ENCODE results near the gene MFSD6. TPM values are rescaled to one million over a fixed set of nuclear protein-coding genes. Genes with fewer than 3 reads are reported as not detected.

The MFSD6 gene
- total and polyA plus RNA-seq, 9 donors: 7.7 to 68.1 (median 11.8) TPM

- WGBS, 3 donors: 49 to 60% (median 55%) methylated on average over 5 of the region's 5 CpGs
- TF ChIP-seq CTCF (IDR thresholded peaks at IDR 0.05) (no peak), POLR2A (IDR thresholded peaks at IDR 0.05) (no peak), EP300 (IDR thresholded peaks at IDR 0.05) (no peak)
- intact Hi-C loops (cut with DNase I): no loop called here
- Histone ChIP-seq H3K27ac (no peak overlapping the region), H3K9me3 (no peaks in the 10 kb centered on the region), H3K27me3 (no peaks in the 10 kb centered on the region), H3K36me3 (no peaks in the 10 kb centered on the region), H3K4me3 (no peak overlapping the region), H3K4me1 (ENCODE audit: insufficient read depth) (peaks cover 3% of the 10 kb centered on the region)
- no peak for DNase-seq
Measured at GRCh38 chr2:190402986-190403603, 5.1 kb upstream of the MFSD6 start.

GRCh38 chr2:190404487-190404886, 3.7 kb upstream of the MFSD6 start:
- TF ChIP-seq POLR2A (IDR thresholded peaks at IDR 0.05) (no peak), EP300 (IDR thresholded peaks at IDR 0.05) (no peak), CTCF (IDR thresholded peaks at IDR 0.05) (no peak)
- no peaks in the 10 kb centered on the region for H3K36me3 ChIP-seq
- no peaks in the 10 kb centered on the region for H3K27me3 ChIP-seq
- no peak overlapping the region for H3K4me3 ChIP-seq
- peaks cover 3% of the 10 kb centered on the region for H3K4me1 ChIP-seq (ENCODE audit: insufficient read depth)
- no peak for DNase-seq
- H3K9me3 ChIP-seq: no peaks in the 10 kb centered on the region
- intact Hi-C loops (cut with DNase I): no loop called here
- H3K27ac ChIP-seq: no peak overlapping the region

- Histone ChIP-seq H3K36me3 (no peaks in the 10 kb centered on the region), H3K9me3 (no peaks in the 10 kb centered on the region), H3K27me3 (no peaks in the 10 kb centered on the region), H3K27ac (no peak overlapping the region), H3K4me3 (no peak overlapping the region), H3K4me1 (ENCODE audit: insufficient read depth) (peaks cover 3% of the 10 kb centered on the region)
- DNase-seq: no peak
- TF ChIP-seq CTCF (IDR thresholded peaks at IDR 0.05) (no peak), EP300 (IDR thresholded peaks at IDR 0.05) (no peak), POLR2A (IDR thresholded peaks at IDR 0.05) (no peak)
- 94 to 96% (median 96%) methylated on average over 3 of the region's 3 CpGs for WGBS, 3 donors
- intact Hi-C loops (cut with DNase I): no loop called here
Measured at GRCh38 chr2:190405070-190405469, 3.1 kb upstream of the MFSD6 start.

GRCh38 chr2:190405995-190406394, 2.2 kb upstream of the MFSD6 start:
- Histone ChIP-seq H3K4me3 (no peak overlapping the region), H3K4me1 (ENCODE audit: insufficient read depth) (peaks cover 3% of the 10 kb centered on the region), H3K36me3 (no peaks in the 10 kb centered on the region), H3K27ac (no peak overlapping the region), H3K27me3 (no peaks in the 10 kb centered on the region), H3K9me3 (no peaks in the 10 kb centered on the region)
- intact Hi-C loops (cut with DNase I): no loop called here
- DNase-seq: no peak
- WGBS, 3 donors: 81 to 82% (median 82%) methylated on average over 3 of the region's 3 CpGs
- TF ChIP-seq CTCF (IDR thresholded peaks at IDR 0.05) (no peak), EP300 (IDR thresholded peaks at IDR 0.05) (no peak), POLR2A (IDR thresholded peaks at IDR 0.05) (no peak)

Measured in ovary (tissue), 9 donors.